ENCODE data around the gene RRP1B. TPM values are rescaled to one million over a fixed set of nuclear protein-coding genes. Genes with fewer than 3 reads are reported as not detected.
"Not testable (repeated sequence)": the region's sequence is repeated elsewhere in the genome, so short reads cannot be mapped to it uniquely, and the experiment has no call there.

The RRP1B gene
- total and polyA plus RNA-seq, 2 donors: 18.4 to 20.1 TPM

DNA sequence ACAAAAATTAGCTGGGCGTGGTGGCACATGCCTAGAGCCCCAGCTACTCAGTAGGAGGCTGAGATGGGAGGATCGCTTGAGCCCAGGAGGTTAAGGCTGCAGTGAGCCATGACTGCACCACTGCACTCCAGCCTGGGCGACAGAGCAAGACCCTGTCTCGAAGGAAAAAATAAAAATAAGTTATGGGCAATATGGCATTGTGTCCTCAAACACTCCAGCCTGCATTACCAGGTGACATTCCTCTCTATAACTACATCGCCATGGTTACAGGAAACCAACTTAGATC lies 40.1 kb downstream of the RRP1B start:
- not testable (repeated sequence) for H3K27ac ChIP-seq (ENCODE audit: low read depth in 1 of 2, low read length in 1 of 2); DNase-seq (ENCODE audit: low read depth in 6 of 9, low spot score in 9 of 9); H3K4me3 ChIP-seq (ENCODE audit: low read length in 2 of 2)
- H3K4me1 ChIP-seq (ENCODE audit: control insufficient read depth in 2 of 2, insufficient read depth in 2 of 2, low read length in 2 of 2): peaks cover 0 to 38% of the 10 kb centered on the region in 2 donors
- H3K9me3 ChIP-seq (ENCODE audit: control insufficient read depth in 2 of 2, insufficient read depth in 1 of 2, low read length in 1 of 2): peaks cover 0 to 19% of the 10 kb centered on the region in 2 donors
- peaks cover 0 to 14% of the 10 kb centered on the region in 2 donors for H3K27me3 ChIP-seq (ENCODE audit: control insufficient read depth in 2 of 2, insufficient read depth in 1 of 2, low read length in 1 of 2)
- WGBS: 96% methylated on average over 5 of the region's 5 CpGs
- peaks cover 14 to 22% of the 10 kb centered on the region in 2 donors for H3K36me3 ChIP-seq (ENCODE audit: control insufficient read depth in 2 of 2, insufficient read depth in 2 of 2, low read length in 1 of 2)

DNA sequence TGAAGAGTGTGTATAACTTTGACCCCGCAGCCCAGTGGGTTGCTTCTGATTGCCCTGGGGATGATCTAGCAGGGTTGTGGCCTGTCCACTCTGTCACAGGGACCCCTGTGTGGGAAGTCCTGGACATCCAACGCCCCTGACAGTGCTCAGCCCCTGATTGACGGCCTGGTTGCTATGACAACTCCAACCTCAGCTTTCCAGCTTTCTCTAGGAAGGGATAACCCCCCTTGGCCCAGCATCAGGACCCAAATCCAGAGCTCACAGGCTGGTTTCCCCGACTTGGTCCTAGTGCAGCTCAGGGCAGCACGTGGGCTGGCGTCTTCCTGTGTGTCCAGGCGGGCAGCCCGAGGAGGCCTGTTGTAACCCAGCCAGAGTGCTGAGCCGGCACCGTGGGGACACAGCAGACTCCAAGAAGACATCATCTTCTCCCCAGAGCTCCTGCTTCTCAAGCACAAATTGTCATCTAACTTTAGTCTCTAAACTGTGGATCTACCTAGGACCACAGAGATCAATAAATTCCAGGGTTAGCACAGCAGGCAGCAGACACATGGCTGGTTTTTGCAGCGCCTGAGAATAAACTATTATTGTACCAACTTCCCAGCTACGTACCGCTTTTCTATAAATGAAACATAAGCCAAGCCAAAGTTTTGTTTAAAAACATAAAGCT lies 40.7 kb downstream of the RRP1B start:
- H3K4me3 ChIP-seq (ENCODE audit: low read length in 2 of 2): no peak overlapping the region
- H3K4me1 ChIP-seq (ENCODE audit: control insufficient read depth in 2 of 2, insufficient read depth in 2 of 2, low read length in 2 of 2): peaks cover 0 to 38% of the 10 kb centered on the region in 2 donors
- DNase-seq (ENCODE audit: low read depth in 6 of 9, low spot score in 9 of 9): no peak
- H3K9me3 ChIP-seq (ENCODE audit: control insufficient read depth in 2 of 2, insufficient read depth in 1 of 2, low read length in 1 of 2): peaks cover 0 to 19% of the 10 kb centered on the region in 2 donors
- 88% methylated on average over 13 of the region's 13 CpGs for WGBS
- peaks cover 10 to 17% of the 10 kb centered on the region in 2 donors for H3K36me3 ChIP-seq (ENCODE audit: control insufficient read depth in 2 of 2, insufficient read depth in 2 of 2, low read length in 1 of 2)
- H3K27me3 ChIP-seq (ENCODE audit: control insufficient read depth in 2 of 2, insufficient read depth in 1 of 2, low read length in 1 of 2): peaks cover 0 to 14% of the 10 kb centered on the region in 2 donors
- H3K27ac ChIP-seq (ENCODE audit: low read depth in 1 of 2, low read length in 1 of 2): no peak overlapping the region

DNA sequence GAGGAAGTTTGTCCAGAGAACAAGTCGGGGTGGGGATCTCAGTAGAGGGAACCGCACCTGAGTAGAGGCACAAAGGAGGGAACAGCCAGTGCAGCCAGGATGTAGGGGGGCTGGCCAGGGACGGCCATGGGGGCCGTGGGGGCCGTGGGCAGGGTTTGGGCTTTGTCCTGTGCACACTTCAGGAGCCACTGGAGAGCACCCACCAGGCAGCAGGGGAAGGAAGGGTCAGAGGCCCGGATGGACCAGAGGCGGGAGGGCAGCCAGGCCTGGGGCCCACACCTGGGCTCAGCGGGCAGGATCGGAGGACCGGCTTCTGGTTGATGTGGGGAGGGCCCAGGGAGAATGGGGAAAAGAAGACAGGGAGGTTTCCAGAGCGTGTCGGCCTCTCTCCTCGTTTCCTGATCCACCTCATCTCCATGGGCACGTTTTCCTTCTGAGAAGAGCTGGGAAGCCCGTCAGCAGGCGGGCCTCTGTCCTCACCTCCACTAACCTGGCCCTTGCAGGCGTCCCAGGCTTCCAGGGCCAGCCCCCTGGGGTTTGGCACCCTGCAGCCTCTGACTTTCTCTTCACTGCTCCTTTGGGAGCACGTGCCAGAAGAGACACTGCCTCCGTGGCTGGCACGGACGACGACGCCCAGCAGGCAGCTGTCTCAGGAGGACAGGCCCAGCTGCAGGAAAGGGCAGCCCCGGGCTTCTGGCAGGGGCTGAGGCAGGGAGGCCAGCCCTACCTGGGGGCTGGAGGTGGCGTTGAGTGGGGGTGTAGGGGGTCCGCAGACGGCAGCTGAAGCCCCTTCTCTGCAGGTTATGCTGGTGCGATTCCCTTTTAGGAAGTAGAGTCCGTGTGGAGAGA lies 42.8 kb downstream of the RRP1B start:
- DNase-seq (ENCODE audit: low read depth in 6 of 9, low spot score in 9 of 9): no peak
- Histone ChIP-seq H3K4me1 (ENCODE audit: control insufficient read depth in 2 of 2, insufficient read depth in 2 of 2, low read length in 2 of 2) (peaks cover 0 to 32% of the 10 kb centered on the region in 2 donors), H3K9me3 (ENCODE audit: control insufficient read depth in 2 of 2, insufficient read depth in 1 of 2, low read length in 1 of 2) (peaks cover 0 to 9% of the 10 kb centered on the region in 2 donors), H3K36me3 (ENCODE audit: control insufficient read depth in 2 of 2, insufficient read depth in 2 of 2, low read length in 1 of 2) (no peaks in the 10 kb centered on the region), H3K27ac (ENCODE audit: low read depth in 1 of 2, low read length in 1 of 2) (peak overlapping the region in 1 of 2 donors; percentile 18), H3K27me3 (ENCODE audit: control insufficient read depth in 2 of 2, insufficient read depth in 1 of 2, low read length in 1 of 2) (peaks cover 0 to 14% of the 10 kb centered on the region in 2 donors), H3K4me3 (ENCODE audit: low read length in 2 of 2) (no peak overlapping the region)
- WGBS: 88% methylated on average over 29 of the region's 29 CpGs

DNA sequence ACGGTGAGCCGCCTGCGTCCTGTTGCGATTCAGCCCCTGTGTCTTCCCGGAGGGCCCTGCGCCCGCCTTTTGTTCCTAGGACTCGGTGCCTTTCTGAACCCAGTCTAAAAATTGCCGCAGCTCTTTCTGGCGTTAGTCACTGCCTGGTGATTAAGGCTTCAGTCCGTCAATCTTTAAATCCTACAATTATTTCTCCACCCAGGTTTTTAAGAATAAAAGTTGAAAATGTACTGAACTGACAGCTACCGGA lies 43.4 kb downstream of the RRP1B start:
- no peaks in the 10 kb centered on the region for H3K36me3 ChIP-seq (ENCODE audit: control insufficient read depth in 2 of 2, insufficient read depth in 2 of 2, low read length in 1 of 2)
- peaks cover 0 to 27% of the 10 kb centered on the region in 2 donors for H3K4me1 ChIP-seq (ENCODE audit: control insufficient read depth in 2 of 2, insufficient read depth in 2 of 2, low read length in 2 of 2)
- peaks cover 0 to 14% of the 10 kb centered on the region in 2 donors for H3K27me3 ChIP-seq (ENCODE audit: control insufficient read depth in 2 of 2, insufficient read depth in 1 of 2, low read length in 1 of 2)
- peaks cover 0 to 7% of the 10 kb centered on the region in 2 donors for H3K9me3 ChIP-seq (ENCODE audit: control insufficient read depth in 2 of 2, insufficient read depth in 1 of 2, low read length in 1 of 2)
- H3K27ac ChIP-seq (ENCODE audit: low read depth in 1 of 2, low read length in 1 of 2): peak overlapping the region in 1 of 2 donors; percentile 3
- WGBS: 64% methylated on average over 12 of the region's 12 CpGs
- no peak overlapping the region for H3K4me3 ChIP-seq (ENCODE audit: low read length in 2 of 2)
- DNase-seq (ENCODE audit: low read depth in 6 of 9, low spot score in 9 of 9): no peak

DNA sequence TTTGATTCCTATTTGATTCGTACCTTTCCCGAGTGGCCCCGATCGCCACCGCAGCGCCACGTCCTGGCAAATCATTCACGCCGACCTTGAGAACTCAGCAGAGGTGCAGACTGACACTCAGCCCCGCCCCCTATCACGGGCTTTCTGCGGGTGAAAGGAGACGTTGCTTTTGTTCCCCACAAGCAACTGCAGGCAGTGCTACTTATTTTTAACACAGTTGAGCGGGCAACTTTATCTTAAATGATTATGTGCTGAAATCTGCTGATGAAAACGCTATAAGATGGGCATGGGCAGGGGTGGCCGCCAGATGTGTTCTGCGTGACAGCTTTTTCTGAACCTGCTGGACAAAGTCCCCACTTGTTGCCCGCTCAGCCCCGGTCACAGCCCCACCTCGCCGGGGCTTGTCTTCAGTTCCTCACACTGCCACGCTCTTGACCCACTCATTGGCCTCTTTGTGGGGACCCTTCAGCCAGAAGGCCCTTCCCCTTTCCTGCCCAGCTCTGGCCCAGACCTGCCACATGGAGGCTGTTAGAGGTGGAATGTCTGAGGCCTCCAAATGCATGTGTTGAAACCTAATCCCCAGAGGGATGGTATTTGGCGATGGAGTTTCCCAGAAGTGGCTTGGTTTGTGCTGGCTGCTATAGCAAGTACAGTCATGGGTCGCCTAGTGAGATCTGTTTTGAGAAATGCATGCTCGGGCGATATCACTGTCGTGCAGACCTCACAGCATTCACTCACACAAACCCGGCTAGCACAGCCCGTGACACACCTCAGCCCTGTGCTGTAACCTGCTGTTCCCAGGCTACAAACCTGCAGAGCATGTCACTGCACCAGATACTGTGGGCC lies 43.9 kb downstream of the RRP1B start:
- Histone ChIP-seq H3K27ac (ENCODE audit: low read depth in 1 of 2, low read length in 1 of 2) (peak overlapping the region; percentile 25 to 32), H3K4me1 (ENCODE audit: control insufficient read depth in 2 of 2, insufficient read depth in 2 of 2, low read length in 2 of 2) (peaks cover 0 to 24% of the 10 kb centered on the region in 2 donors), H3K27me3 (ENCODE audit: control insufficient read depth in 2 of 2, insufficient read depth in 1 of 2, low read length in 1 of 2) (peaks cover 0 to 14% of the 10 kb centered on the region in 2 donors), H3K4me3 (ENCODE audit: low read length in 2 of 2) (no peak overlapping the region), H3K36me3 (ENCODE audit: control insufficient read depth in 2 of 2, insufficient read depth in 2 of 2, low read length in 1 of 2) (no peaks in the 10 kb centered on the region), H3K9me3 (ENCODE audit: control insufficient read depth in 2 of 2, insufficient read depth in 1 of 2, low read length in 1 of 2) (peaks cover 0 to 4% of the 10 kb centered on the region in 2 donors)
- DNase-seq (ENCODE audit: low read depth in 6 of 9, low spot score in 9 of 9): peak in 2 of 9 donors; percentile 32 to 52
- WGBS: 55% methylated on average over 29 of the region's 29 CpGs

DNA sequence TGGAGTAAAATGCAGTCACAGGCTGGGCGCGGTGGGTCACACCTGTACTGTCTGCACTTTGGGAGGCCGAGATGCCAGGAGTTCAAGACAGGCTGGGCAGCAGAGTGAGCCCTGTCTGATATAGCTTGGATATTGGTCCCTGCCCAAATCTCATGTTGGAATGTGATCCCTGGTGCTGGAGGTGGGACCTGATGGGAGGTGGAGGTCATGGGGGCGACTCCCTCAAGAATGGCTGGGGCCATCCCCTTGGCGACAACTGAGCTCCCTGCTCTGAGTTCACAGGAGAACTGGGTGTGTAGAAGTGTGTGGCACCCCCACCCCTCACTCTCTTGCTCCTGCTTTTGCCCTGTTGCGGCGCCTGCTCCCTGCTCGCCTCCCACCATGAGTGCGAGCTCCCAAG lies 48.1 kb downstream of the RRP1B start:
- H3K4me3 ChIP-seq (ENCODE audit: low read length in 2 of 2): no peak overlapping the region
- H3K36me3 ChIP-seq (ENCODE audit: control insufficient read depth in 2 of 2, insufficient read depth in 2 of 2, low read length in 1 of 2): no peaks in the 10 kb centered on the region
- H3K27me3 ChIP-seq (ENCODE audit: control insufficient read depth in 2 of 2, insufficient read depth in 1 of 2, low read length in 1 of 2): peaks cover 0 to 14% of the 10 kb centered on the region in 2 donors
- H3K27ac ChIP-seq (ENCODE audit: low read depth in 1 of 2, low read length in 1 of 2): no peak overlapping the region
- no peak for DNase-seq (ENCODE audit: low read depth in 6 of 9, low spot score in 9 of 9)
- H3K9me3 ChIP-seq (ENCODE audit: control insufficient read depth in 2 of 2, insufficient read depth in 1 of 2, low read length in 1 of 2): no peaks in the 10 kb centered on the region
- 95% methylated on average over 9 of the region's 9 CpGs for whole genome bisulfite sequencing
- H3K4me1 ChIP-seq (ENCODE audit: control insufficient read depth in 2 of 2, insufficient read depth in 2 of 2, low read length in 2 of 2): peaks cover 0 to 12% of the 10 kb centered on the region in 2 donors

DNA sequence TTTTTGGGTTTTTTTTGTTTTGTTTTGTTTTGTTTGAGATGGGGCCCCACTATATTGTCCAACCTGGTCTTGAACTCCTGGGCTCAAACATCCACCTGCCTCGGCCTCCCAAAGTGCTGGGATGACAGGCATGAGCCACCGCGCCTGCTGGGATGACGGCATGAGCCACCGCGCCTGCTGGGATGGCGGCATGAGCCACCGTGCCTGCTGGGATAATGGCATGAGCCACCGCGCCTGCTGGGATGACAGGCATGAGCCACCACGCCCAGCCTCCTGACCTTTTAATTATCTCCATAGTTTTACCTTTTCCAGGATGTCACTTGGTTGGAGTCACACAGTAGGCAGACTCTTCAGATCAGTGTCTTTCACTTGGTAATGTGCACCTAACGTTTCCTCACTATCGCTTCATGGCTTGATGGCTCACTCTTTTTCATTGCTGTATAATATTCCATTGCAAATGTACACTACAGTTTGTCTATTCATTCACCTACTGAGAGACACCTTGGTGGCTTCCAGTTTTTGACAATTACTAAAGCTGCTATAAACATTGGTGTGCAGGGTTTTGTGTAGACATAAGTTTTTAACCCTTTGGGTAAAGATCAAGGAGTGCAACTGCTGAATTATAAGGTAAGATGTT lies 49.5 kb downstream of the RRP1B start:
- H3K4me1 ChIP-seq (ENCODE audit: control insufficient read depth in 2 of 2, insufficient read depth in 2 of 2, low read length in 2 of 2): no peaks in the 10 kb centered on the region
- peaks cover 0 to 9% of the 10 kb centered on the region in 2 donors for H3K27me3 ChIP-seq (ENCODE audit: control insufficient read depth in 2 of 2, insufficient read depth in 1 of 2, low read length in 1 of 2)
- H3K27ac ChIP-seq (ENCODE audit: low read depth in 1 of 2, low read length in 1 of 2): no peak overlapping the region
- H3K36me3 ChIP-seq (ENCODE audit: control insufficient read depth in 2 of 2, insufficient read depth in 2 of 2, low read length in 1 of 2): no peaks in the 10 kb centered on the region
- 97% methylated on average over 13 of the region's 13 CpGs for WGBS
- DNase-seq (ENCODE audit: low read depth in 6 of 9, low spot score in 9 of 9): no peak
- H3K4me3 ChIP-seq (ENCODE audit: low read length in 2 of 2): no peak overlapping the region
- H3K9me3 ChIP-seq (ENCODE audit: control insufficient read depth in 2 of 2, insufficient read depth in 1 of 2, low read length in 1 of 2): no peaks in the 10 kb centered on the region

DNA sequence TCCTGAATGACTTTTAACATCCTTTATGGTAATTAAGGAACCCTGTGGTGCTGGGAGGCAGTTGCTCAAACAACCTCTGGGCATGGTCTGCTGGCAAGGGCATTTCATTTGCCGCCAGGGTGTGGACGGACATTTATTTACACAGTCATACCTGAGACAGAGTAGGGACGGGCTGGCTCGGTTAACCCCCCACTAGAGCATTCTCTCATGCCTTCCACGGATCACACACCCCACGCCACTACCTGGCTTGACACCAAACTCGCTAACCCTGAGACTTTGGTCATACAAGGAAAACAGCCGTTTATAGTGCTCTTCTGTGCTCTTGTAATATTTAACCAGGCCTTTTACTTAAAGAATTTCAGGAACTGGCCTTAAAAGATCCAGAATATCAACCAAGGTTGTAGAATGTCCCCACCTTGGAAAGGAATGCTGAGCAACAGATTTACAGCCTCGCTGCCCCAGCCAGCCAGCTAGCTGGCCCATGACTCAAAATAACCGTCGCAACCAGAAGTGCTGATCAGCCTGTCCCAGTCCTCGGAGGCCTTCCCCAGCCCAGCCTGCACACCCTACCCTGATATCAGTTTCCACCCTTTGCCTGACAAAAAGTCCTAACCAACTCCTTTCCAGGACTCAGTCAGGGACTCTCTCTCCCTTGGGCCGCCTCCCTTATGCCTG lies 53.0 kb downstream of the RRP1B start:
- H3K27me3 ChIP-seq (ENCODE audit: control insufficient read depth in 2 of 2, insufficient read depth in 1 of 2, low read length in 1 of 2): peaks cover 0 to 25% of the 10 kb centered on the region in 2 donors
- no peaks in the 10 kb centered on the region for H3K36me3 ChIP-seq (ENCODE audit: control insufficient read depth in 2 of 2, insufficient read depth in 2 of 2, low read length in 1 of 2)
- 91% methylated on average over 13 of the region's 13 CpGs for WGBS
- H3K9me3 ChIP-seq (ENCODE audit: control insufficient read depth in 2 of 2, insufficient read depth in 1 of 2, low read length in 1 of 2): no peaks in the 10 kb centered on the region
- no peak overlapping the region for H3K4me3 ChIP-seq (ENCODE audit: low read length in 2 of 2)
- H3K4me1 ChIP-seq (ENCODE audit: control insufficient read depth in 2 of 2, insufficient read depth in 2 of 2, low read length in 2 of 2): no peaks in the 10 kb centered on the region
- DNase-seq (ENCODE audit: low read depth in 6 of 9, low spot score in 9 of 9): no peak
- H3K27ac ChIP-seq (ENCODE audit: low read depth in 1 of 2, low read length in 1 of 2): peak overlapping the region; percentile 43 to 63

Measured in thymus (tissue), 11 donors.